ENCODE measurements around the gene SLC37A1. TPM values are rescaled to one million over a fixed set of nuclear protein-coding genes. Genes with fewer than 3 reads are reported as not detected.
A peak's percentile ranks its signal among the peaks of the same experiment; 100 is the strongest.

The SLC37A1 gene
- polyA plus RNA-seq, 4 donors = 30.0 to 80.7 (median 37.6) TPM

GRCh38 chr21:42523211-42523610 lies 9.6 kb downstream of the SLC37A1 start:
- peak overlapping the region; percentile 52 to 88 (median 87) for H3K27ac ChIP-seq (ENCODE audit: low read depth in 1 of 3, low read length in 2 of 3)
- FAIRE-seq (no peak), DNase-seq (no peak)
- peaks cover 3 to 64% (median 8%) of the 10 kb centered on the region in 3 donors for H3K36me3 ChIP-seq (ENCODE audit: control insufficient read depth in 3 of 3, insufficient read depth in 2 of 3, low read depth in 1 of 3, low read length in 3 of 3)
- H3K9me3 ChIP-seq (ENCODE audit: control insufficient read depth in 2 of 2, insufficient read depth in 1 of 2, low read depth in 1 of 2, low read length in 1 of 2) = no peaks in the 10 kb centered on the region
- no peaks in the 10 kb centered on the region for H3K27me3 ChIP-seq (ENCODE audit: control insufficient read depth in 3 of 3, insufficient read depth in 3 of 3, low read length in 3 of 3)
- WGBS, 3 donors = 89 to 97% (median 94%) methylated on average over 7 of the region's 7 CpGs
- H3K4me1 ChIP-seq (ENCODE audit: control insufficient read depth in 3 of 3, insufficient read depth in 2 of 3, low read depth in 1 of 3, low read length in 2 of 3) = peaks cover 12 to 55% (median 26%) of the 10 kb centered on the region in 3 donors
- no peak overlapping the region for H3K4me3 ChIP-seq (ENCODE audit: low read depth in 1 of 3, low read length in 3 of 3)

- Histone ChIP-seq H3K9me3 (ENCODE audit: control insufficient read depth in 2 of 2, insufficient read depth in 1 of 2, low read depth in 1 of 2, low read length in 1 of 2) (no peaks in the 10 kb centered on the region), H3K4me3 (ENCODE audit: low read depth in 1 of 3, low read length in 3 of 3) (no peak overlapping the region), H3K27me3 (ENCODE audit: control insufficient read depth in 3 of 3, insufficient read depth in 3 of 3, low read length in 3 of 3) (no peaks in the 10 kb centered on the region), H3K4me1 (ENCODE audit: control insufficient read depth in 3 of 3, insufficient read depth in 2 of 3, low read depth in 1 of 3, low read length in 2 of 3) (peaks cover 12 to 60% (median 27%) of the 10 kb centered on the region in 3 donors), H3K36me3 (ENCODE audit: control insufficient read depth in 3 of 3, insufficient read depth in 2 of 3, low read depth in 1 of 3, low read length in 3 of 3) (peaks cover 3 to 61% (median 5%) of the 10 kb centered on the region in 3 donors), H3K27ac (ENCODE audit: low read depth in 1 of 3, low read length in 2 of 3) (peak overlapping the region; percentile 38 to 88 (median 87))
- 49 to 72% (median 63%) methylated on average over 9 of the region's 9 CpGs for WGBS, 3 donors
- DNase-seq = peak; percentile 45 to 55
- no peak for FAIRE-seq
Measured at GRCh38 chr21:42523941-42524340, 10.3 kb downstream of the SLC37A1 start.

- Histone ChIP-seq H3K4me3 (ENCODE audit: low read depth in 1 of 3, low read length in 3 of 3) (peak overlapping the region in 2 of 3 donors; percentile 1 to 21), H3K4me1 (ENCODE audit: control insufficient read depth in 3 of 3, insufficient read depth in 2 of 3, low read depth in 1 of 3, low read length in 2 of 3) (peaks cover 12 to 60% (median 27%) of the 10 kb centered on the region in 3 donors), H3K27ac (ENCODE audit: low read depth in 1 of 3, low read length in 2 of 3) (peak overlapping the region; percentile 38 to 88 (median 87)), H3K27me3 (ENCODE audit: control insufficient read depth in 3 of 3, insufficient read depth in 3 of 3, low read length in 3 of 3) (no peaks in the 10 kb centered on the region), H3K36me3 (ENCODE audit: control insufficient read depth in 3 of 3, insufficient read depth in 2 of 3, low read depth in 1 of 3, low read length in 3 of 3) (peaks cover 2 to 60% (median 3%) of the 10 kb centered on the region in 3 donors), H3K9me3 (ENCODE audit: control insufficient read depth in 2 of 2, insufficient read depth in 1 of 2, low read depth in 1 of 2, low read length in 1 of 2) (no peaks in the 10 kb centered on the region)
- 16 to 22% (median 17%) methylated on average over 17 of the region's 17 CpGs for WGBS, 3 donors
- peak; percentile 61 to 82 for DNase-seq
- no peak for FAIRE-seq
Measured at GRCh38 chr21:42524341-42525028, 10.8 kb downstream of the SLC37A1 start.

GRCh38 chr21:42525029-42525581 lies 11.5 kb downstream of the SLC37A1 start:
- Histone ChIP-seq H3K36me3 (ENCODE audit: control insufficient read depth in 3 of 3, insufficient read depth in 2 of 3, low read depth in 1 of 3, low read length in 3 of 3) (peaks cover 3 to 62% (median 4%) of the 10 kb centered on the region in 3 donors), H3K27me3 (ENCODE audit: control insufficient read depth in 3 of 3, insufficient read depth in 3 of 3, low read length in 3 of 3) (no peaks in the 10 kb centered on the region), H3K9me3 (ENCODE audit: control insufficient read depth in 2 of 2, insufficient read depth in 1 of 2, low read depth in 1 of 2, low read length in 1 of 2) (no peaks in the 10 kb centered on the region), H3K27ac (ENCODE audit: low read depth in 1 of 3, low read length in 2 of 3) (peak overlapping the region; percentile 38 to 88 (median 87)), H3K4me3 (ENCODE audit: low read depth in 1 of 3, low read length in 3 of 3) (peak overlapping the region in 2 of 3 donors; percentile 1 to 21), H3K4me1 (ENCODE audit: control insufficient read depth in 3 of 3, insufficient read depth in 2 of 3, low read depth in 1 of 3, low read length in 2 of 3) (peaks cover 12 to 60% (median 27%) of the 10 kb centered on the region in 3 donors)
- FAIRE-seq = no peak
- 16 to 30% (median 20%) methylated on average over 15 of the region's 15 CpGs for WGBS, 3 donors
- DNase-seq = peak in 1 of 2 donors; percentile 59

GRCh38 chr21:42525676-42526378 lies 12.2 kb downstream of the SLC37A1 start:
- no peak overlapping the region for H3K4me3 ChIP-seq (ENCODE audit: low read depth in 1 of 3, low read length in 3 of 3)
- FAIRE-seq (no peak), DNase-seq (peak in 1 of 2 donors; percentile 35)
- peak overlapping the region; percentile 84 to 90 (median 88) for H3K27ac ChIP-seq (ENCODE audit: low read depth in 1 of 3, low read length in 2 of 3)
- peaks cover 12 to 60% (median 27%) of the 10 kb centered on the region in 3 donors for H3K4me1 ChIP-seq (ENCODE audit: control insufficient read depth in 3 of 3, insufficient read depth in 2 of 3, low read depth in 1 of 3, low read length in 2 of 3)
- H3K27me3 ChIP-seq (ENCODE audit: control insufficient read depth in 3 of 3, insufficient read depth in 3 of 3, low read length in 3 of 3) = no peaks in the 10 kb centered on the region
- H3K9me3 ChIP-seq (ENCODE audit: control insufficient read depth in 2 of 2, insufficient read depth in 1 of 2, low read depth in 1 of 2, low read length in 1 of 2) = no peaks in the 10 kb centered on the region
- H3K36me3 ChIP-seq (ENCODE audit: control insufficient read depth in 3 of 3, insufficient read depth in 2 of 3, low read depth in 1 of 3, low read length in 3 of 3) = peaks cover 4 to 64% (median 5%) of the 10 kb centered on the region in 3 donors
- WGBS, 3 donors = 20 to 51% (median 37%) methylated on average over 9 of the region's 9 CpGs

GRCh38 chr21:42526379-42526727 lies 12.7 kb downstream of the SLC37A1 start:
- no peak for FAIRE-seq
- H3K27me3 ChIP-seq (ENCODE audit: control insufficient read depth in 3 of 3, insufficient read depth in 3 of 3, low read length in 3 of 3) = no peaks in the 10 kb centered on the region
- no peaks in the 10 kb centered on the region for H3K9me3 ChIP-seq (ENCODE audit: control insufficient read depth in 2 of 2, insufficient read depth in 1 of 2, low read depth in 1 of 2, low read length in 1 of 2)
- WGBS, 3 donors = 15 to 43% (median 33%) methylated on average over 9 of the region's 9 CpGs
- peaks cover 9 to 60% (median 27%) of the 10 kb centered on the region in 3 donors for H3K4me1 ChIP-seq (ENCODE audit: control insufficient read depth in 3 of 3, insufficient read depth in 2 of 3, low read depth in 1 of 3, low read length in 2 of 3)
- peak overlapping the region; percentile 84 to 90 (median 88) for H3K27ac ChIP-seq (ENCODE audit: low read depth in 1 of 3, low read length in 2 of 3)
- H3K36me3 ChIP-seq (ENCODE audit: control insufficient read depth in 3 of 3, insufficient read depth in 2 of 3, low read depth in 1 of 3, low read length in 3 of 3) = peaks cover 4 to 64% (median 5%) of the 10 kb centered on the region in 3 donors
- no peak overlapping the region for H3K4me3 ChIP-seq (ENCODE audit: low read depth in 1 of 3, low read length in 3 of 3)
- peak; percentile 92 to 93 for DNase-seq

GRCh38 chr21:42527127-42527488 lies 13.5 kb downstream of the SLC37A1 start:
- FAIRE-seq (no peak), DNase-seq (no peak)
- WGBS, 3 donors = 69 to 79% (median 72%) methylated on average over 8 of the region's 8 CpGs
- Histone ChIP-seq H3K27ac (ENCODE audit: low read depth in 1 of 3, low read length in 2 of 3) (peak overlapping the region; percentile 84 to 90 (median 88)), H3K4me3 (ENCODE audit: low read depth in 1 of 3, low read length in 3 of 3) (no peak overlapping the region), H3K36me3 (ENCODE audit: control insufficient read depth in 3 of 3, insufficient read depth in 2 of 3, low read depth in 1 of 3, low read length in 3 of 3) (peaks cover 2 to 66% (median 4%) of the 10 kb centered on the region in 3 donors), H3K9me3 (ENCODE audit: control insufficient read depth in 2 of 2, insufficient read depth in 1 of 2, low read depth in 1 of 2, low read length in 1 of 2) (no peaks in the 10 kb centered on the region), H3K27me3 (ENCODE audit: control insufficient read depth in 3 of 3, insufficient read depth in 3 of 3, low read length in 3 of 3) (no peaks in the 10 kb centered on the region), H3K4me1 (ENCODE audit: control insufficient read depth in 3 of 3, insufficient read depth in 2 of 3, low read depth in 1 of 3, low read length in 2 of 3) (peaks cover 9 to 60% (median 27%) of the 10 kb centered on the region in 3 donors)

GRCh38 chr21:42527489-42528158 lies 14.0 kb downstream of the SLC37A1 start:
- DNase-seq (peak; percentile 77 to 81), FAIRE-seq (peak; percentile 81)
- Histone ChIP-seq H3K4me3 (ENCODE audit: low read depth in 1 of 3, low read length in 3 of 3) (no peak overlapping the region), H3K27me3 (ENCODE audit: control insufficient read depth in 3 of 3, insufficient read depth in 3 of 3, low read length in 3 of 3) (no peaks in the 10 kb centered on the region), H3K27ac (ENCODE audit: low read depth in 1 of 3, low read length in 2 of 3) (peak overlapping the region; percentile 84 to 94 (median 88)), H3K9me3 (ENCODE audit: control insufficient read depth in 2 of 2, insufficient read depth in 1 of 2, low read depth in 1 of 2, low read length in 1 of 2) (no peaks in the 10 kb centered on the region), H3K4me1 (ENCODE audit: control insufficient read depth in 3 of 3, insufficient read depth in 2 of 3, low read depth in 1 of 3, low read length in 2 of 3) (peaks cover 9 to 60% (median 27%) of the 10 kb centered on the region in 3 donors), H3K36me3 (ENCODE audit: control insufficient read depth in 3 of 3, insufficient read depth in 2 of 3, low read depth in 1 of 3, low read length in 3 of 3) (peaks cover 2 to 66% (median 4%) of the 10 kb centered on the region in 3 donors)
- WGBS, 3 donors = 14 to 27% (median 16%) methylated on average over 13 of the region's 13 CpGs

Data from small intestine (tissue), 7 donors.